HG03159 (cell line): Measurements from ENCODE around the gene QPCT.
"Not testable (repeated sequence)": the region's sequence is repeated elsewhere in the genome, so short reads cannot be mapped to it uniquely, and the experiment has no call there.

Experiments used
- ATAC-seq: cut with Tn5 transposase; IDR thresholded peaks from one replicate; pipeline ENCODE4 v1.9.1; 2021; ENCODE audit warnings: mild to moderate bottlenecking, moderate library complexity; ENCODE audit not compliant: unreplicated experiment

Gene QPCT

GRCh38 chr2:37344453-37345361, at the start of gene QPCT:
Gene QPCT (plus strand): TSS chr2:37344630. CDS start chr2:37344732, 102 bp downstream.
- no peak for ATAC-seq

GRCh38 chr2:37294858-37295257, 49.6 kb upstream of the QPCT start:
- ATAC-seq: not testable (repeated sequence)

GRCh38 chr2:37295469-37296073, 48.9 kb upstream of the QPCT start:
- ATAC-seq: no peak

- ATAC-seq: no peak
Measured at GRCh38 chr2:37297632-37298031, 46.8 kb upstream of the QPCT start.

- ATAC-seq: no peak
Measured at GRCh38 chr2:37300146-37300545, 44.3 kb upstream of the QPCT start.

GRCh38 chr2:37300578-37300977, 43.9 kb upstream of the QPCT start:
- no peak for ATAC-seq

GRCh38 chr2:37301408-37301807, 43.0 kb upstream of the QPCT start:
- ATAC-seq: no peak

GRCh38 chr2:37302701-37303252, 41.7 kb upstream of the QPCT start:
- ATAC-seq: no peak

GRCh38 chr2:37306024-37306423, 38.4 kb upstream of the QPCT start:
- no peak for ATAC-seq

- no peak for ATAC-seq
Measured at GRCh38 chr2:37307500-37307899, 36.9 kb upstream of the QPCT start.

GRCh38 chr2:37315364-37315763, 29.1 kb upstream of the QPCT start:
- no peak for ATAC-seq

- no peak for ATAC-seq
Measured at GRCh38 chr2:37316181-37316580, 28.2 kb upstream of the QPCT start.

- no peak for ATAC-seq
Measured at GRCh38 chr2:37317746-37318145, 26.7 kb upstream of the QPCT start.

GRCh38 chr2:37318401-37318800, 26.0 kb upstream of the QPCT start:
- peak; percentile 73 for ATAC-seq

GRCh38 chr2:37319754-37320609, 24.4 kb upstream of the QPCT start:
- ATAC-seq: no peak

- ATAC-seq: no peak
Measured at GRCh38 chr2:37321029-37321682, 23.3 kb upstream of the QPCT start.

- no peak for ATAC-seq
Measured at GRCh38 chr2:37322368-37322767, 22.1 kb upstream of the QPCT start.

- no peak for ATAC-seq
Measured at GRCh38 chr2:37323176-37323780, 21.2 kb upstream of the QPCT start.

- ATAC-seq: peak; percentile 24
Measured at GRCh38 chr2:37323781-37324535, 20.5 kb upstream of the QPCT start.

- ATAC-seq: no peak
Measured at GRCh38 chr2:37324536-37324785, 20.0 kb upstream of the QPCT start.
